Caco-2 (cell line): ENCODE results near the gene SIRPB2. TPM values are rescaled to one million over a fixed set of nuclear protein-coding genes. Genes with fewer than 3 reads are reported as not detected.

Source experiments
- BruUV-seq: library from RNA; stranded (reverse); fragments of 400-500 nt; replicated peaks from 2 replicates; lab custom pipeline; 2021; lab: Mats Ljungman, UMichigan
- CTCF ChIA-PET: fragments of 300-600 bp; sonication (Branson Sonifier 250); formaldehyde crosslinking; loops from one replicate; lab custom pipeline; 2022; ENCODE audit warnings: antibody characterized with exemption; lab: Charles Lee
- POLR2A ChIA-PET: fragments of 300-600 bp; sonication (Branson Sonifier 250); formaldehyde crosslinking; loops from one replicate; lab custom pipeline; 2022; ENCODE audit warnings: antibody characterized with exemption; lab: Charles Lee
- DNase-seq, 2 experiments: peaks; one replicate each; pipeline versions ENCODE4 v3.0.0 to v3.0.0-alpha.2; 2020 to 2022
- H3K27me3 ChIP-seq: replicated peaks from 2 replicates; pipeline ENCODE4 v1.6.0; 2011; ENCODE audit warnings: low read length; ENCODE audit not compliant: control insufficient read depth, insufficient read depth
- H3K36me3 ChIP-seq: 2 replicates; pipeline ENCODE4 v1.5.1; 2011; ENCODE audit warnings: low read length; ENCODE audit not compliant: control insufficient read depth, insufficient read depth
- H3K4me1 ChIP-seq: fragments of 250-450 bp; sonication (Bioruptor Pico); 2 replicates; pipeline ENCODE4 v1.5.1; 2020; ENCODE audit warnings: mild to moderate bottlenecking
- H3K4me3 ChIP-seq: 2 replicates; pipeline ENCODE4 v1.5.1; 2011; ENCODE audit warnings: low read depth, mild to moderate bottlenecking, control low read depth, low read length
- H3K9me3 ChIP-seq: fragments of 250-450 bp; sonication (Bioruptor Pico); 2 replicates; pipeline ENCODE4 v1.5.1; 2020; ENCODE audit warnings: mild to moderate bottlenecking, moderate library complexity
- H3K27ac Mint-ChIP-seq: one replicate; pipeline ENCODE4 v1.8.0; 2022; ENCODE audit warnings: mixed read lengths; ENCODE audit not compliant: unreplicated experiment
- H3K27me3 Mint-ChIP-seq: one replicate; pipeline ENCODE4 v1.8.0; 2022; ENCODE audit warnings: mixed read lengths; ENCODE audit not compliant: insufficient read depth, unreplicated experiment
- H3K36me3 Mint-ChIP-seq: one replicate; pipeline ENCODE4 v1.8.0; 2022; ENCODE audit warnings: mild to moderate bottlenecking, mixed read lengths; ENCODE audit not compliant: insufficient read depth, unreplicated experiment
- H3K4me1 Mint-ChIP-seq: one replicate; pipeline ENCODE4 v1.8.0; 2022; ENCODE audit warnings: low read depth, mixed read lengths; ENCODE audit not compliant: unreplicated experiment
- H3K4me3 Mint-ChIP-seq: one replicate; pipeline ENCODE4 v1.8.0; 2022; ENCODE audit warnings: mild to moderate bottlenecking, moderate library complexity, mixed read lengths; ENCODE audit not compliant: unreplicated experiment
- H3K9me3 Mint-ChIP-seq: one replicate; pipeline ENCODE4 v1.8.0; 2022; ENCODE audit warnings: mixed read lengths; ENCODE audit not compliant: unreplicated experiment
- intact Hi-C: fragments of 100-400 bp; cut with micrococcal nuclease; formaldehyde crosslinking; loops from one replicate; pipeline ENCODE4 v1.10.0; 2022; ENCODE audit not compliant: unreplicated experiment
- total RNA-seq: library from RNA; stranded (reverse); gene quantifications from 2 replicates; pipeline ENCODE4 v1.2.3, GENCODE V29; 2022
- TF ChIP-seq, protein P1 (sequence below), 2 experiments: fragments of 200-600 bp in 1 of 2; IDR thresholded peaks; 1 replicate in 1 of 2; 2 replicates in 1 of 2; pipeline versions ENCODE4 v1.5.1 to v1.8.0; 2011 to 2022; ENCODE audit warnings: antibody characterized with exemption in 1 of 2, control low read depth in 1 of 2, inconsistent platforms in 1 of 2, low read depth in 1 of 2, low read length in 1 of 2, mild to moderate bottlenecking in 1 of 2, moderate library complexity in 1 of 2; ENCODE audit not compliant: insufficient read depth in 1 of 2, severe bottlenecking in 1 of 2, unreplicated experiment in 1 of 2

Gene SIRPB2
- total RNA-seq, 1 experiment from 2014 or later = not detected

- no peaks in the 10 kb centered on the region; the same call in 1 of the 2 replicates for H3K27me3 ChIP-seq
- H3K36me3 Mint-ChIP-seq = no peaks in the 10 kb centered on the region
- POLR2A ChIA-PET = no interaction called here
- BruUV-seq = no TSS peak
- H3K27me3 Mint-ChIP-seq = peaks cover 24% of the 10 kb centered on the region
- H3K9me3 Mint-ChIP-seq = no peaks in the 10 kb centered on the region
- H3K27ac Mint-ChIP-seq = no peak overlapping the region
- H3K4me3 ChIP-seq = no peak overlapping the region
- CTCF ChIA-PET = interaction anchor here (2.1 kb wide), 1 partner anchor 14 kb away, joined by 8 read pairs; no protein-coding TSS in a partner anchor
- no peaks in the 10 kb centered on the region for H3K36me3 ChIP-seq
- no peaks in the 10 kb centered on the region for H3K4me1 Mint-ChIP-seq
- intact Hi-C loops = no loop called here
- TF ChIP-seq, protein P1, sequence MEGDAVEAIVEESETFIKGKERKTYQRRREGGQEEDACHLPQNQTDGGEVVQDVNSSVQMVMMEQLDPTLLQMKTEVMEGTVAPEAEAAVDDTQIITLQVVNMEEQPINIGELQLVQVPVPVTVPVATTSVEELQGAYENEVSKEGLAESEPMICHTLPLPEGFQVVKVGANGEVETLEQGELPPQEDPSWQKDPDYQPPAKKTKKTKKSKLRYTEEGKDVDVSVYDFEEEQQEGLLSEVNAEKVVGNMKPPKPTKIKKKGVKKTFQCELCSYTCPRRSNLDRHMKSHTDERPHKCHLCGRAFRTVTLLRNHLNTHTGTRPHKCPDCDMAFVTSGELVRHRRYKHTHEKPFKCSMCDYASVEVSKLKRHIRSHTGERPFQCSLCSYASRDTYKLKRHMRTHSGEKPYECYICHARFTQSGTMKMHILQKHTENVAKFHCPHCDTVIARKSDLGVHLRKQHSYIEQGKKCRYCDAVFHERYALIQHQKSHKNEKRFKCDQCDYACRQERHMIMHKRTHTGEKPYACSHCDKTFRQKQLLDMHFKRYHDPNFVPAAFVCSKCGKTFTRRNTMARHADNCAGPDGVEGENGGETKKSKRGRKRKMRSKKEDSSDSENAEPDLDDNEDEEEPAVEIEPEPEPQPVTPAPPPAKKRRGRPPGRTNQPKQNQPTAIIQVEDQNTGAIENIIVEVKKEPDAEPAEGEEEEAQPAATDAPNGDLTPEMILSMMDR (IDR thresholded peaks at IDR 0.05; ENCODE audit: insufficient read depth in 1 of 2, low read depth in 1 of 2, low read length in 1 of 2, severe bottlenecking in 1 of 2, unreplicated experiment in 1 of 2) = no peak
- H3K9me3 ChIP-seq = no peaks in the 10 kb centered on the region; the same call in 1 of the 2 replicates
- no peak overlapping the region for H3K4me3 Mint-ChIP-seq
- no peaks in the 10 kb centered on the region for H3K4me1 ChIP-seq
- DNase-seq = no peak
Observed at GRCh38 chr20:1489325-1489724, 1.9 kb downstream of the SIRPB2 start.

GRCh38 chr20:1486566-1486965 is 4.7 kb downstream of the SIRPB2 start:
- no peaks in the 10 kb centered on the region for H3K4me1 Mint-ChIP-seq
- H3K36me3 Mint-ChIP-seq = no peaks in the 10 kb centered on the region
- ChIA-PET CTCF (interaction anchor here (1.5 kb wide), 1 partner anchor 17 kb away, joined by 3 read pairs; no protein-coding TSS in a partner anchor), POLR2A (no interaction called here)
- H3K9me3 Mint-ChIP-seq = no peaks in the 10 kb centered on the region
- H3K4me3 Mint-ChIP-seq = no peak overlapping the region
- H3K27ac Mint-ChIP-seq = no peak overlapping the region
- no TSS peak for BruUV-seq
- H3K4me3 ChIP-seq = no peak overlapping the region
- no peaks in the 10 kb centered on the region for H3K36me3 ChIP-seq
- H3K27me3 ChIP-seq = no peaks in the 10 kb centered on the region; the same call in 1 of the 2 replicates
- H3K4me1 ChIP-seq = no peaks in the 10 kb centered on the region
- TF ChIP-seq, protein P1 (IDR thresholded peaks at IDR 0.05; ENCODE audit: insufficient read depth in 1 of 2, low read depth in 1 of 2, low read length in 1 of 2, severe bottlenecking in 1 of 2, unreplicated experiment in 1 of 2) = no peak
- no peaks in the 10 kb centered on the region for H3K9me3 ChIP-seq
- intact Hi-C loops = no loop called here
- H3K27me3 Mint-ChIP-seq = peaks cover 36% of the 10 kb centered on the region
- no peak for DNase-seq

- no peaks in the 10 kb centered on the region for H3K36me3 ChIP-seq
- no TSS peak for BruUV-seq
- H3K27me3 Mint-ChIP-seq = peaks cover 34% of the 10 kb centered on the region
- ChIA-PET CTCF (no interaction called here), POLR2A (no interaction called here)
- no peak overlapping the region for H3K27ac Mint-ChIP-seq
- no peak for DNase-seq
- intact Hi-C loops = no loop called here
- H3K4me1 ChIP-seq = no peaks in the 10 kb centered on the region
- TF ChIP-seq, protein P1 (IDR thresholded peaks at IDR 0.05; ENCODE audit: insufficient read depth in 1 of 2, low read depth in 1 of 2, low read length in 1 of 2, severe bottlenecking in 1 of 2, unreplicated experiment in 1 of 2) = no peak
- no peak overlapping the region for H3K4me3 ChIP-seq
- H3K4me1 Mint-ChIP-seq = peaks cover 6% of the 10 kb centered on the region
- H3K9me3 ChIP-seq = no peaks in the 10 kb centered on the region
- H3K4me3 Mint-ChIP-seq = no peak overlapping the region
- H3K9me3 Mint-ChIP-seq = no peaks in the 10 kb centered on the region
- H3K36me3 Mint-ChIP-seq = no peaks in the 10 kb centered on the region
- no peaks in the 10 kb centered on the region; the same call in 1 of the 2 replicates for H3K27me3 ChIP-seq
Observed at GRCh38 chr20:1484438-1485116, 6.6 kb downstream of the SIRPB2 start.
